Germinal center (tissue), 1 donor: Measurements from ENCODE around the gene S100A8.
"Not testable (repeated sequence)": the region's sequence is repeated elsewhere in the genome, so short reads cannot be mapped to it uniquely, and the experiment has no call there.

ENCODE experiments used
- DNase-seq: peaks from one replicate; pipeline ENCODE4 v3.0.0; 2012; ENCODE audit warnings: mixed read lengths, low spot score

S100A8 gene

DNA sequence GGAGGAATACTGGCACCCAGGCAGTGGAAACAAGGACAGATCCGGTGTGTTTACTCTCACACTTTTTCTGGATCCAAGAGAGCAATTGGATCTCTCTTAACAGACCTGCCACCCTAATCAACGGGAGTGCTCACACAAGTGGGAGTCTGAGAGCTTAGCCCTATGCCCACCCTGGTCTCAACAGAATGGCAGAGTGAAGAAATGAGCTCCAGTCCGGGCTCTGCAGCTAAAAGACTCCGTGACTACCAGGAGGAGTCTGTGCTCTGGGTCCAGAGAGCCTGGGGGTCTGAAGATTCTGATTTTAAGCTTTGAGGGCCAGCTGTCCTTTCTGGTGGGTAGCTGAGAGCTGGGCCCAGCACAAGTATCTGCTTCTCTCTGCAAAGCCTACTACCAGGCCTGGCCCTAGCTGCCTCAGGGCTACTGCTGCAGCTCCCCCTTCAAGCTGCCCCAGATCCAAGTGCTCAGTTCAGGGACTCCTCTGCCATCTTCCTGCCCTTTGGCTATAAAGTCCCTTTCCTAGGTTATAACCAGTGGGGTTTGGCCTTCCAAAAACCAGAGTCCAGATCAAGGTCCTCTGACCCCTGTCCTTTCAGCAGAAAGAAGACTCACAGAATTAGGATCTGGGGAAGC, 29.3 kb downstream of the S100A8 start:
- DNase-seq = no peak

DNA sequence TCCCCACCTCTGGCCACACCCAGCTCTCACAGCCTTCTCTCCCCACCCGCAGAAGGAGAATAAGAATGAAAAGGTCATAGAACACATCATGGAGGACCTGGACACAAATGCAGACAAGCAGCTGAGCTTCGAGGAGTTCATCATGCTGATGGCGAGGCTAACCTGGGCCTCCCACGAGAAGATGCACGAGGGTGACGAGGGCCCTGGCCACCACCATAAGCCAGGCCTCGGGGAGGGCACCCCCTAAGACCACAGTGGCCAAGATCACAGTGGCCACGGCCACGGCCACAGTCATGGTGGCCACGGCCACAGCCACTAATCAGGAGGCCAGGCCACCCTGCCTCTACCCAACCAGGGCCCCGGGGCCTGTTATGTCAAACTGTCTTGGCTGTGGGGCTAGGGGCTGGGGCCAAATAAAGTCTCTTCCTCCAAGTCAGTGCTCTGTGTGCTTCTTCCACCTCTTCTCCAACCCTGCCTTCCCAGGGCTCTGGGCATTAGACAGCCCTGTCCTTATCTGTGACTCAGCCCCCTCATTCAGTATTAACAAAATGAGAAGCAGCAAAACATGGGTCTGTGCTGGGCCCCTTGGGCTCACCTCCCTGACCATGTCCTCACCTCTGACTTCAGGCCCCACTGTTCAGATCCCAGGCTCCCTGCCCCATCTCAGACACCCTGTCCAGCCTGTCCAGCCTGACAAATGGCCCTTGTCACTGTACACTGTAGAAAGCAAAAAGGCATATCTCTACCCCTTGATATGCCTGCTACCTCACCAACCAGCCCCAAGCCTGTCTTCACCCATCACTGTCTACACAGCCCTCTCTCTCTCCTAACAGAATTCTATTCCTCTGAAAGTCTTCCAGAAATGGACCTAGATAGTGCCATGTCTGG, 30.0 kb downstream of the S100A8 start:
- no peak for DNase-seq

DNA sequence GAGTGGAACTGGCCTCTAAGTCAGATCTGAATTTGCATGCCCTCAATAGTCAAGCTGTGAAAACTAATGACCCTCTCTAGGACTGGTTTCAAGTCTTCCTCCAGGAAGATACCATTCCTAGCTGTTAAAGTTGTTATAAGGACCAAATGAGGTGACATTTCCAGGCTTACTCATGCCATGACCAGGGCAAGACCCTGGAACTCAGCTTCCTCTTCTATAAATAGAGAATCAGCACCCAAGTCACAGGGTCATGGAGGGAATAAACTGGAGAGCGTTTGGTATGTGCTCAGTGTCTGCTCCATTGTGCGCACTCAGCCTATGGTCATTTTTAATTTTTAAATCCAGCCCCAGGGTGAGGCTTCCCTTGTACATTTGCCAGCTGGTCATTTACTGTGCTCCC, 30.7 kb downstream of the S100A8 start:
- DNase-seq = no peak

DNA sequence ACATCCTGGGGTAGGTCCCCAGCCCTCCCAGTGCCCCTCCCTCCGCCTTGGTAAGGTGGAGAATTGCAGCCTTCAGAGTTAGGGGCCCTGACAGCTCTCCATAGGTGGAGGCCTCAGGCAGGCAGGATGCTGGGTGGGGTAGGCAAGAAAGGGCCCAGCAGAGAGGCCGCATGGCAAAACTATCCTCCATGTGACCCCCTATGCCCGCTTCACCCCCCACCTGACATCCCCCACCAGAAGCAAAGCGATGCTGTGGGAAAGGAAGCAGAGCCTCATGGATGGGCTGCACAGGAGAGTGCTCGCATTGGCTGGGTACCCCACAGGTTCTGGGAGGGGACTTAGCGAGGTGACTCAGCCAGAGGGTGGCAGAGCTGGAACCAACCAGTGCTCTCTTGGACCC, 31.6 kb downstream of the S100A8 start:
- DNase-seq = no peak

DNA sequence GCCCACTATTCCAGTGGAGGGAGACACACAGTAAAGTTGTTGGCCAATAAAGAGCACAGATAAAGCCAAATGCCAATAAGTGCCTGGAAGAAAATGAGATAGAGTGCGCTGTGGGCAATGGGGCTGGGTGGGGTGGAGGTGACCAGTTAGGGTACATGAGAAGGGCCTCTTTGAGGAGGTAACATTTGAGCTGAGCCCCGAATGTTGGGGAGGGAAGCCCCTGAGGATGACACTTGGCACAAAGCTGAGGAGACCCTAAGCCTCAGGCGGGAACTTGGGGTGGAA, 32.2 kb downstream of the S100A8 start:
- no peak for DNase-seq

DNA sequence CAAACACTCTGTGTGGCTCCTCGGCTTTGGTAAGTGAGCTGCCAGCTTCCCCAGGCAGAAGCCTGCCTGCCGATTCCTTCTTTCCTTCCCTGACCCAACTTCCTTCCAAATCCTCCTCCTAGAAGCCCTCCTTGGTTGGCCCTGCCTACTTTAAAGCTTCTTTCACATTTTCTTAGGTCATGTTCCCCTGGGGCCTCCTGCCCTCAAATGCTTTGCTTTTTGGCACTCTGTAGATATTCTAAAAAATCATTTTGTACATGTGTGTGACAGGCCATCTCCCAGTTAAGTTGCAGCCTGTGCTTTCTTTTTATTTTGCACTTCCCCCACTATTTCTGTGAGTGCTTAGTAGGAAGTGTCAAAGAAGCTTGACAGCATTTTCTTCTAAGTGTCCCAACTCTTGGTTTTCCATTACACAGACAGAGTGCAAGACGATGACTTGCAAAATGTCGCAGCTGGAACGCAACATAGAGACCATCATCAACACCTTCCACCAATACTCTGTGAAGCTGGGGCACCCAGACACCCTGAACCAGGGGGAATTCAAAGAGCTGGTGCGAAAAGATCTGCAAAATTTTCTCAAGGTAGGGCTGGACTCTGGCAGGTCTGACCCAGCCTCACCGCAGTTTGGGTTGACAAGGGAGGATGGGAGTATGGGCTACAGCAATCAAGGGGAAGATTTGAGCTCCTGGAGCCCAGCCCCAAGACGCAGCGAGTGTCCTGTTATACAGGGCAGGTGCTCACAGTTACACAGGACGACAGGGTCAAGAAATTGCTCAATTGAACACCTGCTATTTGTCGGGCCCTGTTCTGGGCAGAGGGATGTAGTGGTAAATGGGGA, 32.8 kb downstream of the S100A8 start, which contains the start of gene S100A9:
Gene S100A9 (plus strand): TSS at position 2 of the 838 bp plus-strand sequence. CDS start 430 bp downstream, at position 432.
- no peak for DNase-seq

DNA sequence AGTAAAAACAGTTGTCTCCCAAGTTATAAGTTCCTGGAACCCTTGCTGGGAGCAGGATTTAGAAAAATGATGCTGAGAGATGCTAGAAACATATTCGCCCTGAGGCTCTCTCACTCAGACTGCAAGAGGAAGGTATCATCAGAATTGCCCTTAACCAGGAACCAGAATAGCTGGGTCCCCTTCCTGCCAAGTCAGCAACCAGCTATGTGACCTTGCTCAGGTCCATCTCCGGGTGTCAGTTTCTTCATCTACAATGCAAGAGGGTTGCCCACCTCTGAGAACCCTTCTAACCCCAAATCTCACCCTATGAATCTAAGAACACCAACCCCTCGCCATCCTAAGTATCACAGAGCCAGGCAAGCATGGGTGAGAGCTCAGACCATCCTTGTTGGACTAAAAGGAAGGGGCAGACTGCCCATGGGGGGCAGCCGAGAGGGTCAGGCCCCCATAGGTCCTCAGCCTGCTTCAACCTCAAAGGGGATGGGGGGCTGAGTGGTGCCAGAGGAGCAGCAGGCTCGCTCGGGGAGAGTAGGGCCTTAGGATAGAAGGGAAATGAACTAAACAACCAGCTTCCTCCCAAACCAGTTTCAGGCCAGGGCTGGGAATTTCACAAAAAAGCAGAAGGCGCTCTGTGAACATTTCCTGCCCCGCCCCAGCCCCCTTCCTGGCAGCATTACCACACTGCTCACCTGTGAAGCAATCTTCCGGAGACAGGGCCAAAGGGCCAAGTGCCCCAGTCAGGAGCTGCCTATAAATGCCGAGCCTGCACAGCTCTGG, 33.6 kb downstream of the S100A8 start:
- DNase-seq = no peak

DNA sequence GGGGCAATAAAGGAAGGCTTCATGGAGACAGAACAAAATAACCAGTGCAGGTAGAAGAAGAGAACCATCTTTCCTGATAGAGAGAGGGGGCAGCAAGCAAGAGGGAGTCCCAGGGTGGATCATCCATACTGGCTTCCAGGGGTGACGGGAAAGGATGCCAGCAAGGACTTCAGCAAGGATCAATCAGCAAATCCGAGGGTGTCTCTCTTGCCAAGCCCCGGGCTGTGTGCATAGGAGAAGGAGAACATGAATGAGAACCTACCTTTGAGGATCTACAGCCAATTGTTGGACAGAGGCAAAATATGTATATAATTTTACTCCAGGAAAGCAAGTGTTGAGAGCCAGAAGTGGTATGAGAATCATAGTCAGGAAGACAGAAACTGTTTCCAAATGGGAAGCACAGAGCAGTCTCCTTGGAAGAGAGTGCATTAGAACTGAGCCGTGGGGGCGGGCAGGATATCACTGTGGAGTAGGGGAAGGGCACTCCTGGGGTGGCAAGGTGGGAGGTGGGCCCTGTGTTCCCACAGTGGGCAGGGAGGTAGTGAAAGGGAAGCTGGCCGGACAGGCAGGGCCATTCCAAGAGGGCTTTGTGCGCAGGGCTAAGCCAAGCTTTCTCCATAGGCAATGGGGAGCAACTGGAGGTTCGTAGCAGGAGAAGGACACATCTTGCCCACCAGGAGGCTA, 34.3 kb downstream of the S100A8 start:
- no peak for DNase-seq

DNA sequence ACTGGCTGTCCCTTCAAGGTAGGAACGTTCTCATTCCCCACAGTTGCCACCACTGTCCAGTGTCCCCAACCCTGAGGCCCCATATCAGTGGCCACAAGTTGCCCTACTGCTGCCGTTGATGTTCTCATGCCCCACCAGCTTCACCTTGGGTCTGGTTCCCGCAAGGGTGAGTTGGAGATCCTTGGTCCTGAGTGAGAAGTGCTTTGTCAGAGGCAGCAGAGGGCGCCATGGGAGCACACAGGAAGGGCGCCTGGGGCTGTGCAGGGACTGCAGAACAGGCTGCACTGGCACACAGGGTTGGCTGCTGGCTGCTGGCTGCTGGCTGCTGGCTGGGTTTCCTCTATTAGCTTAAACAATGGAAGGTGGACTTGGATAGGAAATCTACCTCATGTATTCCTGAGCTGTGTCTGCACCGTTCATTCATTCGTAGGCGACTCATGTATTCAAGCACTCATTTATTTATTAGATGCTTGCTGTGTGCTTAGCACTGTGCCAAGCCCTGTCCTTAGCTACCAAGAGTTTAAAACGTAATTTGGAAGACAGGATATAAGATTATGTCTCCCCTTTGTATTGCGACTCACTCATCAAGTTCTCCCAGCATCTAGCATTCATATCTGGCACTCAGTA, 35.3 kb downstream of the S100A8 start:
- peak; percentile 34 for DNase-seq

DNA sequence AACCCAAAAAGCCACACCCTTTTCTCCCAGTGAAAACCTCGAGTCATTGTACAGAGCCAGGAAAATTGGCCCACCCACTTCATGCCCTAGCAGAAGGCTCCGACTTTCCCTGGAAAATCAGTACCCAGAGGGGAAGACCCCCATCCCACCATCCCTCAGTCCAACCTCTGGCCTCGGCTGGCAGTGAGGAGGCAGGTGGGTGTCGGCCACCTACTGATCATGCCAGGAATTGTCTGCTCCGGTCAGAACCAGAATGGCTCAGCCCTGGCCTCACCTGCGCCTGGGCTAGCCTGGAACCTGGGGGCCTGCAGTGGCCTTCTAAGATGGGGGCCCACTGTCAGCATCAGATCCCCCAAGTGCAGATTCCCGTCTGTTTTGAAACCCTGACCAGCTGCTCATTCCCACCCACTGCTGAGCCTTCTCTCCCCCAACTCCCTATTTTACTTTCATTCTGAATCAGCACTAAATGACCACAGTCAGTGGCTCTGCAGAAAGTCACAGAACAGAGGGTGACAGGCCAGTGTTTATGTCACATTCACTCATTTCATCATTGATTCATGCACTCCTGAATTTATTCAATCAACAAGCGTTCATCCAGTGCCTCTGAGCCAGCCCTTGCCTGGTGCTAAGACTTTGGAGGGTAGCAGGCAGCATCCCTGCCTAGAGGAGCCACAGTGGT, 36.2 kb downstream of the S100A8 start:
- DNase-seq = no peak

DNA sequence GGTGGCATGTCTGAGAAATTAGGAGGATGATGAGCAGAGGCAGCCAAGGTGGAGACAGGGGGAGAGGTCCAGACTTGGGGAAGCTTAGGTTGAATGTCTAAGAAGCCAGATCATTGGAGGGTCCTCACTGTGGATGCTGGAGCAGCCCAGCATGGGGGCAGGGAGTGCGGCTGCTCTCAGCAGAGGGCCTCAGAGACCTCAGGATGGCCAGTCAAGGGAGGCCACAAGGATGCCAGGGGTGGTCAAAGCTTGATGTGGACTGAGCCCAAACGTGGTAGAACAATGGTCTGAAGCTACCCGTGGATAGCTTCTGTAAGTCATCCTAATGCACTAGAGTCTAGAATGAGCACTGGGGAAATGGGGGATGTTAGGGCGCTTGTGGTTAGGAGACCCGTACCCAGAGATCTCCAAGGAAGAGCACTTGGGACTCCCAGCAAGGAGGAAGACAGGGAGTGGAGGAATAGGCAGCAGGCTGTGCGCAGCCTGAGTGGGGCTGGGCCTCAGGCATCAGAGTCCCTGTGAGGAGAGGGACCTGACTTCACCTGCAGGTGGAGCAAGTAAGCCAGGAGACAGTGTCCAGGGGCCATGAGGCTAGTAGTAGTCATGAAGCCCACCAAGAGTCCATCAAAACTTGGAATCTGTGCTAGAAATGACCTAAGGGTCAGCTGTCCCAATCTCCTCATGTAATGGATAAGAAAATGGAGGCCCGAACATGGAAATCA, 37.5 kb downstream of the S100A8 start:
- DNase-seq = no peak

DNA sequence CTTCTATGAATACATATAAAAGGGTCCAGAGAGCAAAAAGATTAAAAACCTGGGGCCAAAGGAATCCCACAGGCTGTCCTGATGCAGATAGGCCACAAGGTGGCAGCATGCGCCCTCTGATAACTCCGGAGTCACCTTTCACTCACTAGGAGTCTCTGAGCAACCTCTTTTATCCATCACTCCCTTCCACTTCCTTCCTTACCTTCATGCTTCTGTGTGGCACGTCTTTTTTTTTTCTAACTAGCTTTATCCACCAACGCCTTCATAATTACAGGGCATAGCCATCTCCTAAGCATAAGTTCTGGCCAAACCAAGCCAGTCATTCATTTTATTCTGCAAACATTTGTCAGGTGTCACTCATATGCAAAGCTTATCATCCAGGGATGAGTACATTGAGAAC, 38.4 kb downstream of the S100A8 start:
- DNase-seq = peak; percentile 76

DNA sequence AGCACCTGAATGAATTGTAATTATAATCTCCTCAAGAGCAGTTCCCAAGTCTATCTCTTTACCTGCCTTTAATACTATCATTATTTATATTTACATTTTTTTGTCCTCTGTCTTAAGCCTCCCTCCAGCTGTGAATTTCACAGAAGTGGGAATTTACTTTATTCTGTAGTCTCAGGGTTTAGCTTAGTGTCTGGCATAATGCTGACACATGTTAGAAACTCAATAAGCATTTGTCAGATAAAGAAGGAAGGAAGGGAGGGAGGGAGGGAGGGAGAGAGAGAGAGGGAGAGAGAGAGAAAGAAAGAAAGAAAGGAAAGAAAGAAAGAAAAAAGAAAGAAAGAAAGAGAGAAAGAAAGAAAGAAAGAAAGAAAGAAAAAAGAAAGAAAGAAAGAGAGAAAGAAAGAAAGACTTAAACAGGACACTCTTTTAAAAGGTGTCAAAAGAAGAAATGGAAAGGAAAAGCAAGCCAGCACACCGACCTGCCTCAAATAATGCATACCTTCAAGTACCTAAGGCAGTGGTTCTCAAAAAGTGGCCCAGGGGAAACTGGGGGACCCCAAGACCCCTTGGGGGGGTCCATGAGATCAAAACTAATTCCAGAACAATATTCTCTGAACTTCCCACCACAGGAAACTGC, 40.4 kb downstream of the S100A8 start:
- no peak for DNase-seq

DNA sequence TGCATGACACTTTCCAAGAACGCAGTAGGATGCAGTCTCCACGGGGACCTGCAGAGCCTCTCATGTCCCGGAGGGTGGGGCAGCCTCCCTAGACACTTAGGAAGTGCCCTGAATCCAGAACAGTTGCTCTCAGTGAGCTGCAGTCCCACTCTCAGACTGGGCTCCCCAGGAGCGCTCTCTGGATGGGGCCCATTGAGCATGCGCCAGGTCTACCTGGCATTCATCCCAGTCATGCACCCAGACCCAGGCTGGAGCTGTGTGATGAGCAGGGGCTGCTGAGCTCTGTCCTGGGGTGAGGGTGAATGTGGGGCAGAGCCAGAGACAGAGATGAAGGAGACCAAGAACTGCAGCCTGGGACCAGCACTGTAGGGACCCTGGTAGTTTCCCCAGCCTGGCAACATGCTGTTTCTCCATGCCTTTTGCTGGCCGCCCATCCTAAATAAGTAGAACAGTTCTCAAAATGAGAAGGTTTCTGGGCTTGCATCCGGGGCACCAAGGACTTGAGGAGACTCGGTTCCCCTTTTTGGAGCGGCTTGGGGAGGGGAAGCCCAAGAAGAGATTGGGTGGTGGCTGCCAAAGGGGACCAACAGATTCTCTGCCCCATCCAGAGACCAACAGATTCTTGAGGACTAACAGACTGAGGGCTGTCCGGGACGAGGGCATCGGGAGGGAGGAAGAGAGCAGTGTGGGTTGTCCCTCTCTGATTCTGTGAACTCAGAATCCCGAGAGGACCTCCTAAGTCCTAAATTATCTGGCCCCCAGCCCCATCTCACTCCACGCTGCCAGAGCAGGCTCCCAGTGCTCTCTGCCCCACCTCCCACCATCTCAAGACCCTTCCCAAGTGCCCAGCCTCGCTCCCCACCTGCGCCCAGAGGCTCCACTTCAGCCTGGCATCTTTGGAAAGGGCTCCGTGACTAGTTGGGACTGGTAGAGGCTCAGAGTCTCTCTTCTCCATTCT, 41.2 kb downstream of the S100A8 start:
- no peak for DNase-seq

DNA sequence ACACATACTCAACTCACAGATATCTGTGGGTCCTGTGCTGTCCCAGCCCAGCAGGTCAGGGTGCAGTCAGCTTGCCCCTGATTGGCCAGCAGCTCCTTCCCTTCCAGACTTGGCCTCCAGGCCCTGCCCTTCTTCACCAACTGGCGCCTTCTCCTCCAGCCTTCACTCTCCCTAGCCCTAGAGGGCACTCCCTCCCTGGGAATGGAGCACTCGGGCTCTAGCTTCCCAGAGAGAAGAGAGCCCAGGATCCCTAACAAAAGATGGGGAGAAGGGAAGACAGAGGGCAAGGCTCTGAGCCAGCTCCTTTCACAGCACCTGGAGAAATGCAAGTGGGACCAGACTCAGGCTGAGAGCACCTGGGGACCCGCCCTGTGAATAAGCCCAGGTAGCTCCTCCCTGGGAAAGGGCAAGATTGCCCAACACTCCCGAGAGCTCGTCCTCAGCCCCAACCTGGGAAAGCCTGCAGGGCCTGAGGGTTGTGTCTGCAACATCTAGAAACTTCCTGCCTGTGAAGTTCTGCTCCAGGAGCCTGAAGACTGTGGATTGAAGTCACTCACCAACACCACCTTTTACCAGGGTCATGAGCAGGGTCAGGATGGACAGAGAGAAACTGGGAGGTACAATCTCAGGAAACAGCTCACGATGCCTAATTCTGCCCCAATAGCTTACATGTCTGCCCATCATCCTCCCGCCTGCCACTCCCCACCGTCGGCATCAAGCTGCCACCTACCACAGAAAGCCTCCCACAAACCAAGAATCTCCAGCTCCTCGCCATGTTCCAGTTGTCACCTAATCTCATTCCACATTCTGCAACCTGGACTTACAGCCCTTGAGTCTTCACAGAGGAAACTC, 42.1 kb downstream of the S100A8 start, which contains the start of gene PGLYRP4:
Gene PGLYRP4 (minus strand): TSS at position 331 of the 852 bp plus-strand sequence. CDS start 909 bp downstream, outside the sequence.
- DNase-seq = no peak

DNA sequence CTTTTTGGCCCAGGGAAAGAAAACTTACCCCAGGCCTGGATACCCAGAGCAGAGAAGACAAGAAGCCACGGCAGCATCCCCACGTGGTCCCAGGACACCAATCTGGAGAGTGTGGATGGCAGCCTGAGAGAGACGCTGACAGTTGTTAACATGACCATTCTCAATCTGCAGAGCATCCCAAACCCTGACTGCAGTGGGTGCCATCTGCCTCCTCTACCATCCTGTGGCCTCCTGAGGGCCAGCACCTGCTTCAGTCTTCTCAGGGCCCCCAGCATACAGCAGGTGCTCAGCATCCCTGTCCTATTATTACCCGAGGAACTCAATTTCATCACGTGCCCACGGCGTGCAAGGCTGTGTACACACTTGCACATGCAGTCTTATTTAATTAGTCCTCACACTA, 43.0 kb downstream of the S100A8 start:
- DNase-seq = no peak

DNA sequence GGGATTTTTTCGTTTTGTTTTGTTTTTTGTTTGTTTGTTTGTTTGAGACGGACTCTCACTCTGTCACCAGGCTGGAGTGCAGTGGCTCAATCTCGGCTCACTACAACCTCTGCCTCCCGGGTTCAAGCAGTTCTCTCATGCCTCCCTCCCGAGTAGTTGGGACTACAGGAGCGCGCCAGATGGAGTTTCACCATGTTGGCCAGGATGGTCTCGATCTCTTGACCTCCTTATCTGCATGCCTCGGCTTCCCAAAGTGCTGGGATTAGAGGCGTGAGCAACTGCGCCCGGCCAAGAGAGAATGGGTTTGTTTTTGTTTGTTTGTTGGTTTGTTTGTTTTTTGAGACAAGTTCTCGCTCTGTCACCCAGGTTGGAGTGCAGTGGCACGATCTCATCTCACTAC, 43.8 kb downstream of the S100A8 start:
- DNase-seq = not testable (repeated sequence)
